ENCODE results near the gene ELOVL3. TPM values are rescaled to one million over a fixed set of nuclear protein-coding genes. Genes with fewer than 3 reads are reported as not detected.

The ELOVL3 gene
- total and polyA plus RNA-seq, 2 of the 4 experiments (the other 2 are of a cell fraction): 0.09 to 0.36 TPM

DNA sequence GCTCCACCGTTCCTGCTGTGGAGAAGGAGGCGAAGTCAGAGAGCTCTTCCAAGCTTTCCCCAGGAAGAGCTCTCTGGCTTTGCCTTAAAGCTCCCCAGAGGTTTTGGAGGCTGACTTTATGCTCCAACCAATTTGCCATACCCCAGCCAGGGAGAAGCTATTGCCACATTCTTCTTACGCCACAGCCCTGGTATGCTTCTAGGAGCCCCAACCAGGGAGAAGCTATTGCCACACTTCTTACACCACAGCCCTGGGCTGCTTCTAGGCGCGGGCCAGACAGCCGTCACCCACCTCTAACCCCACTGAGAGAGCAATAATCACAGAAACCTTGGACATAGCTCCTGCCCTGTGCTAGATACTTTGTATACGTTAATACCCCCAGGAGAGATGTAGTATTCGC, 951 bp downstream of the ELOVL3 start:
- Histone ChIP-seq H3K4ac (ENCODE audit: low read depth, low read length) (no peak overlapping the region), H3K27me3 (ENCODE audit: control insufficient read depth, insufficient read depth, low read length) (peaks cover 27% of the 10 kb centered on the region), H3K27ac (ENCODE audit: insufficient read depth, low read length) (no peak overlapping the region), H2AFZ (replicated peaks; ENCODE audit: low read length, poor library complexity) (no peak overlapping the region), H4K91ac (ENCODE audit: insufficient read depth, low read depth, low read length) (no peak overlapping the region), H3K9me3 (ENCODE audit: control insufficient read depth, insufficient read depth, low read length) (no peaks in the 10 kb centered on the region), H3K23ac (ENCODE audit: low read depth, low read length) (no peak overlapping the region), H2BK120ac (ENCODE audit: low read depth, low read length) (no peak overlapping the region), H3K36me3 (ENCODE audit: control insufficient read depth, insufficient read depth, low read length) (no peaks in the 10 kb centered on the region), H3K4me3 (ENCODE audit: insufficient read depth, low read depth, low read length) (no peak overlapping the region), H3K9ac (ENCODE audit: low read depth, low read length) (no peak overlapping the region), H3K18ac (ENCODE audit: low read depth, low read length) (no peak overlapping the region), H2BK20ac (ENCODE audit: low read depth, low read length) (no peak overlapping the region), H3K4me2 (ENCODE audit: low read depth, low read length) (no peak overlapping the region), H2BK15ac (ENCODE audit: low read depth, low read length) (no peak overlapping the region), H3K14ac (replicated peaks; ENCODE audit: low read depth, low read length) (no peak overlapping the region), H4K20me1 (ENCODE audit: insufficient read depth, low read length) (peaks cover 10% of the 10 kb centered on the region), H3K79me1 (ENCODE audit: low read depth in 1 of 2, low read length in 2 of 2) (no peaks in the 10 kb centered on the region), H2BK5ac (ENCODE audit: low read depth, low read length, poor library complexity, severe bottlenecking) (no peak overlapping the region), H4K8ac (ENCODE audit: low read depth in 2 of 2, low read length in 2 of 2) (no peak overlapping the region), H3K56ac (ENCODE audit: extremely low read depth, insufficient read depth, low read length) (no peak overlapping the region), H3K4me1 (ENCODE audit: control insufficient read depth, insufficient read depth, low read length) (peaks cover 11% of the 10 kb centered on the region), H4K5ac (ENCODE audit: low read depth, low read length) (no peak overlapping the region), H2AK9ac (replicated peaks; ENCODE audit: low read depth, low read length, poor library complexity) (no peak overlapping the region), H2AK5ac (ENCODE audit: low read depth, low read length) (no peak overlapping the region), H3K9me1 (ENCODE audit: insufficient read depth, low read length) (0 out of 2 replicates have a peak, but pooled peaks cover 3% of the 10 kb centered on the region)
- peak; percentile 49 for DNase-seq
- CTCF ChIA-PET: interaction anchor here (1.2 to 1.7 kb wide), 2 partner anchors 57 to 125 kb away, joined by 6 to 8 read pairs; no protein-coding TSS in a partner anchor
- 83% methylated on average over 2 of the region's 8 CpGs; no CpG with 5 or more reads in 1 of the 2 experiments for WGBS, 2 experiments (ENCODE audit: extremely low coverage in 2 of 2, insufficient read length in 1 of 2)
- in situ Hi-C loops (cut with MboI; ENCODE audit: low sequenced_read_pairs) (loop anchor here (5.0 to 10.0 kb wide), 3 partner anchors 60 to 258 kb away; no protein-coding TSS in a partner anchor), dilution Hi-C loops (cut with HindIII; ENCODE audit: low sequenced_read_pairs, unreplicated experiment) (no loop called here), intact Hi-C loops (cut with micrococcal nuclease) (loop anchor here (10.0 kb wide), 1 partner anchor 358 kb away; no protein-coding TSS in a partner anchor)
- no TSS peak for BruUV-seq (replicated peaks)
- peak; percentile 2; the same call in 1 of the 2 replicates for ATAC-seq (ENCODE audit: low read depth)
- POLR2A ChIA-PET (ENCODE audit: unreplicated experiment): no interaction called here
- TF ChIP-seq MAZ (IDR thresholded peaks at IDR 0.05; ENCODE audit: borderline replicate concordance, low read depth, low read length) (peak; percentile 20; the same call in 1 of the 2 replicates), MXI1 (IDR thresholded peaks at IDR 0.05; ENCODE audit: borderline replicate concordance, low read depth, low read length) (no peak), CEBPB (IDR thresholded peaks at IDR 0.05; ENCODE audit: low read depth, low read length) (peak; percentile 93)

Data from IMR-90 (cell line).